ENCODE measurements around the gene LANCL3.

- TF ChIP-seq TAF1 (IDR thresholded peaks at IDR 0.05; ENCODE audit: borderline replicate concordance, insufficient read depth, low read length) = no peak
- TF ChIP-seq REST (IDR thresholded peaks at IDR 0.05; ENCODE audit: insufficient read depth in 1 of 2, low read depth in 2 of 2, low read length in 2 of 2) = no peak
- TF ChIP-seq POLR2AphosphoS5 (IDR thresholded peaks at IDR 0.05; ENCODE audit: low read depth, low read length) = no peak
- TF ChIP-seq FOXP2 (optimal IDR thresholded peaks at IDR 0.05; ENCODE audit: borderline replicate concordance, extremely low read depth, extremely low read length, insufficient read depth) = no peak
- TF ChIP-seq SIN3A (IDR thresholded peaks at IDR 0.05; ENCODE audit: borderline replicate concordance, insufficient read depth, low read length) = no peak
These were observed 18.6 kb downstream of the LANCL3 start for GRCh38 chrX:37590047-37590446.
